Pancreas (tissue), 10 donors: Measurements from ENCODE around the gene RBM8A. TPM values are rescaled to one million over a fixed set of nuclear protein-coding genes. Genes with fewer than 3 reads are reported as not detected.

Source experiments
- ATAC-seq, 4 donors: fragments of 200-7000 bp; cut with Tn5 transposase; one replicate each; pipeline versions ENCODE4 v1.8.0 to v1.9.1; 2020; ENCODE audit warnings: mild to moderate bottlenecking in 4 of 4, moderate library complexity in 4 of 4
- DNase-seq, 6 donors: peaks; one replicate each; pipeline ENCODE4 v3.0.0-alpha.2; 2020
- FAIRE-seq: peaks from 2 replicates; lab custom pipeline; 2012; peaks lifted over from hg19 to GRCh38; lab: Jason Lieb, UNC
- H3K27ac ChIP-seq, 4 donors: fragments of 200-600 bp; sonication (generic); 1 replicate in 3 of 4; 2 replicates in 1 of 4; pipeline versions ENCODE4 v1.5.0 to v1.8.0; 2020
- H3K27me3 ChIP-seq, 4 donors: fragments of 200-600 bp; one replicate each; pipeline ENCODE4 v1.8.0; 2021
- H3K36me3 ChIP-seq, 3 donors: fragments of 200-600 bp; sonication (generic) in 1 of 3; one replicate each; pipeline versions ENCODE4 v1.5.0 to v1.8.0; 2020 to 2021
- H3K4me1 ChIP-seq, 3 donors: fragments of 200-600 bp; one replicate each; pipeline ENCODE4 v1.8.0; 2021
- H3K4me3 ChIP-seq, 4 donors: fragments of 200-600 bp; sonication (generic) in 2 of 4; one replicate each; pipeline versions ENCODE4 v1.5.0 to v1.8.0; 2020 to 2021
- H3K9me3 ChIP-seq, 4 donors: fragments of 200-600 bp; one replicate each; pipeline ENCODE4 v1.8.0; 2021
- CTCF ChIP-seq, 4 donors: fragments of 200-600 bp; sonication (generic) in 3 of 4; IDR thresholded peaks; one replicate each; pipeline versions ENCODE4 v1.5.0 to v1.8.0; 2021; ENCODE audit warnings: antibody characterized with exemption in 4 of 4
- WGBS, 2 donors: extraction: QIAGEN DNeasy Blood & Tissue Kit; methylation state at CpG; one replicate each; pipeline ENCODE4 v1.1.7; 2013; 5-methylcytosine and 5-hydroxymethylcytosine counted together
- intact Hi-C, 3 donors: fragments of 100-400 bp; cut with DNase I; formaldehyde crosslinking; loops; one replicate each; pipeline versions ENCODE4 v1.11.1 to v1.14.2; 2022
- polyA plus RNA-seq, 2 donors: library from polyadenylated mRNA; stranded (reverse); fragments of 200-250 nt; gene quantifications; one replicate each; pipeline ENCODE4 v1.2.3, GENCODE V29; 2013
- total RNA-seq, 6 donors: library from RNA; stranded (reverse); fragmentation: NEBNext Ultra II Directional in 4 of 6; extraction: Animal tissue kit (Norgen Biotek cat#: 25700) in 4 of 6; gene quantifications; one replicate each; pipeline versions ENCODE4 v1.2.1 to v1.2.4, GENCODE V29; 2021 to 2023
- donor health status: healthy with polysubstance abuse.
- donor health status: DM: no; HTN: no; CAD: no; lungs with moderate emphysema.
- donor health status: DM: no; HTN: no; CAD: no.
- donor health status: control.
- donor health status: control.
- donor health status: Bipolar disorder and iron deficiency.
- donor health status: DM: yes; HTN: yes; CAD: no.
- donor health status: DM: no; HTN: no; CAD: no.
- donor health status: DM: no; HTN: no; CAD: no.
- donor health status: DM: yes; HTN: yes; CAD: no.

The RBM8A gene
- total and polyA plus RNA-seq, 8 donors: 29.5 to 57.9 (median 49.1) TPM

GRCh38 chr1:145916745-145917144 is 10.5 kb downstream of the RBM8A start:
- ATAC-seq (no peak), FAIRE-seq (no peak), DNase-seq (no peak)
- intact Hi-C loops: no loop called here
- peaks cover 0 to 13% (median 6%) of the 10 kb centered on the region in 3 donors for H3K4me1 ChIP-seq
- H3K36me3 ChIP-seq: peaks cover 0 to 13% (median 5%) of the 10 kb centered on the region in 3 donors
- H3K27me3 ChIP-seq: no peaks in the 10 kb centered on the region
- TF ChIP-seq CTCF (IDR thresholded peaks at IDR 0.05): no peak
- H3K9me3 ChIP-seq: no peaks in the 10 kb centered on the region
- no peak overlapping the region for H3K27ac ChIP-seq
- H3K4me3 ChIP-seq: peak overlapping the region in 1 of 4 donors; percentile 96
- 64 to 68% methylated on average over 5 of the region's 5 CpGs for WGBS, 2 donors

GRCh38 chr1:145912128-145912641 is 15.1 kb downstream of the RBM8A start:
- Histone ChIP-seq H3K4me3 (no peak overlapping the region), H3K36me3 (peaks cover 0 to 18% (median 5%) of the 10 kb centered on the region in 3 donors), H3K27ac (no peak overlapping the region), H3K4me1 (peaks cover 0 to 2% (median 0%) of the 10 kb centered on the region in 3 donors), H3K27me3 (no peaks in the 10 kb centered on the region), H3K9me3 (no peaks in the 10 kb centered on the region)
- WGBS, 2 donors: 65 to 68% methylated on average over 11 of the region's 11 CpGs
- ATAC-seq: no peak
- intact Hi-C loops: no loop called here
- TF ChIP-seq CTCF (IDR thresholded peaks at IDR 0.05): no peak
- DNase-seq: no peak
- FAIRE-seq: no peak

- 48 to 63% methylated on average over 1 of the region's 1 CpG for WGBS, 2 donors
- no peak for TF ChIP-seq CTCF (IDR thresholded peaks at IDR 0.05)
- Histone ChIP-seq H3K9me3 (no peaks in the 10 kb centered on the region), H3K27me3 (no peaks in the 10 kb centered on the region), H3K4me1 (no peaks in the 10 kb centered on the region), H3K36me3 (peaks cover 0 to 11% (median 5%) of the 10 kb centered on the region in 3 donors), H3K27ac (no peak overlapping the region), H3K4me3 (no peak overlapping the region)
- no peak for DNase-seq
- ATAC-seq: no peak
- intact Hi-C loops: no loop called here
- FAIRE-seq: no peak
Measured at GRCh38 chr1:145908653-145909052, 18.6 kb downstream of the RBM8A start.

GRCh38 chr1:145906954-145907753 is 20.1 kb downstream of the RBM8A start:
- Histone ChIP-seq H3K36me3 (peaks cover 0 to 8% (median 5%) of the 10 kb centered on the region in 3 donors), H3K4me3 (no peak overlapping the region), H3K9me3 (no peaks in the 10 kb centered on the region), H3K27ac (no peak overlapping the region), H3K27me3 (no peaks in the 10 kb centered on the region), H3K4me1 (no peaks in the 10 kb centered on the region)
- ATAC-seq (no peak), DNase-seq (no peak), FAIRE-seq (no peak)
- no peak for TF ChIP-seq CTCF (IDR thresholded peaks at IDR 0.05)
- intact Hi-C loops: no loop called here
- 76 to 79% methylated on average over 10 of the region's 10 CpGs for WGBS, 2 donors
